HG02981 (cell line): ENCODE measurements around the gene KLHL33.

Experiments used
- ATAC-seq: cut with Tn5 transposase; IDR thresholded peaks from one replicate; pipeline ENCODE4 v1.9.1; 2021; ENCODE audit warnings: mild to moderate bottlenecking, moderate library complexity; ENCODE audit not compliant: unreplicated experiment

KLHL33 gene

GRCh38 chr14:20435582-20436362, at the start of gene KLHL33:
Gene KLHL33 (minus strand): TSS chr14:20436166. CDS start chr14:20435811, 355 bp downstream.
- ATAC-seq, result no peak

GRCh38 chr14:20482382-20482781, 46.4 kb upstream of the KLHL33 start:
- ATAC-seq, result no peak

- no peak for ATAC-seq
Observed at GRCh38 chr14:20478894-20479293, 42.9 kb upstream of the KLHL33 start.

- ATAC-seq, result no peak
Observed at GRCh38 chr14:20477211-20477876, 41.4 kb upstream of the KLHL33 start.

GRCh38 chr14:20476776-20477175, 40.8 kb upstream of the KLHL33 start:
- no peak for ATAC-seq

- ATAC-seq, result no peak
Observed at GRCh38 chr14:20472536-20473169, 36.7 kb upstream of the KLHL33 start.

DNA sequence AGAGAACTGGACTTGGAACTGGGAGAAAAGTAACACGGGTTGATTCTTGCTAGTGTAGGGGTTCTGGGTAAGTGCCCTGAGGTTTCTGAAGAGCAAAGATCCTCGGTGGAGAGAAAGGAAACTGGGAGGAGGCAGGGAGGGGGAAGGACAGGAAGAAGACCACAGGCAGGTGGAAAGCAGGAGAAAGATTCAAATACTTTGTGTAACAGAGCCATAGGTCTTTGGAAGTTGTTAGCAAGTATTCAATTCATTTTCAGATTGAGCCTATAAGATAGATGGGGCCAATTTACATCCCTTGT, 34.6 kb upstream of the KLHL33 start:
- no peak for ATAC-seq

DNA sequence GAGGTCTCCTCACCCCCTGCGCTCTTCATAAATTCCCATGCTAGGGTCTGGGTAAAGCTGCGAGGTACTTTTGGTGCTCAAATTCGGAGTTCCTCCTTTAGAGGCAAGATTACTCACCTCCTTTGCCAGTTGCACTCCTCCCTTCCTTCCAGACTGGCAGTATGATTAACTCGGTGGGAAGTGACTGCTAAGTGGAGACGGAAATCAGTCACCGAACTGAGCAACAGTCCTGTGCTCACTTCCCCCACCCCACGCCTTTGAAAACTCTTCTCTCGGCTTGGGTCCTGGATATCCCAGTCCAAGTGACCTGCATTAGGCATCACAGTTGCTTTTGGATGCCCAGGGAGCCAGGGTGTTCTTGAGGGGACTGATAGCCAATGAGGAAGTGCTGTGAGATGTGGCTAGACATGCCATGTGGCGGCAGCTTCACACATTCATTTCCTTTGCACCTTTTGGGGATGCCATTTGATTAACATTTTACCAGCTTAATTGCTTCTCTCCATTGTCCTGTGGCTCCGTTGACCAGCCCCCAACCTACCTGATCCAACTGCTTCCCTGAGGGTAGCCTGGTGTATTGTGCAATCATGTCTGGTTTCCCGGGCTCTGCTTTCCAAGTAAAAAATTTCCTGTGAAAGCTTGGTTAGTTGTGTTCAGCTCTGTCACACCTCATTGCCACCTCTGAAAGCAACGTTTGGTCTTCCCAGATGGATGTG, 34.1 kb upstream of the KLHL33 start:
- peak; percentile 30 for ATAC-seq

DNA sequence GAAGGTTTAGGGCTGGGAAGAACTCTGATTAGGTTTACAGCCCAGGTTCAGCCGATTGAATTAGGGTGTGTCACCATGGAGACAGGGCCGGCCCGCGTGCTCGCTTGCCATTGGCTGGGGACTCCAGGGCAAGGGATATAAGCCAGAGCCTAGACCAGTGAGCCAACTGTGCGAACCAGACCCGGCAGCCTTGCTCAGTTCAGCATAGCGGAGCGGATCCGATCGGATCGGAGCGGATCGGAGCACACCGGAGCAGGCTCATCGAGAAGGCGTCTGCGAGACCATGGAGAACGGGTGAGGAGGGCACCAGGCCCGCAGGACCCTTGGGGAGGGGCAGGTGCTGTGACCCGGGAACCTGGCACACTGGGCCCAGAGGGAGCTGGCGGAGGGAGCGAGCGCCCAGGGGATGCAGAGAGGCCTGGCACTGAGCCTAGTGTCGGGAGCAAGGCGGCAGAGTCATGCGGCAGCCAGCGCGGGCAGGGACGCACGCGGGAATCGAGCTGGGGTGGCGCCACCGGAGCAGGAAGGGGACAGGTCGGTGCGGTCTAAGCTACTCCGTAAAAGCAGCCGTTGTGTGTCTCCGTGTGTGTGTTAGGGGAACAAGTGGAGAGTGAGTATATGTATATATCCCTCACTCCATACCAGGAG, 33.4 kb upstream of the KLHL33 start, which contains the start of gene PNP:
Gene PNP (plus strand): TSS at position 165 of the 648 bp plus-strand sequence. CDS start 119 bp downstream, at position 284.
- peak; percentile 93 for ATAC-seq

DNA sequence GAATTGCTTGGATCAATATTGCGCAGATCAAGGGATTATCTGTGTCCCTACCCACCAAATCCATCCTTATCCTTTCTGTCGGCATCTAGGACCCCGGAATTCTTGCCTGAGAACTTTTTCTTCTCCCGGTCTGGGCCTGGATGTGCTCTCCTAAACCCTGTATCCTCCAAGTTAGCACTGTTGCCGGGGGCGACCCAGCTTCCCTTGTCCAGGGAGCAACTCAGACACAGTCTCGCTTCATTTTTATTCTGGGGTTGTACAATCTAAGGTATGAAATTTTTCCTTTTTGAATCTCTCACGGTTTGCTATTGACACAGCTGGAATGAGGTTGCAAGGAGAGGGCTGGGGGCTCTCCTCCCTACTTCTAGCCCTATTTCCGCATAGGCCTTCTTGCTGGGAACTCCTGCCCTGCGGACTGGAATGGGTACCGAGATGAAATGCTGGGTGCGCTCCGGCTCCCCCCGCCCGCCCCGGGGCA, 32.8 kb upstream of the KLHL33 start:
- no peak for ATAC-seq

- peak; percentile 91 for ATAC-seq
Observed at GRCh38 chr14:20461225-20462141, 25.5 kb upstream of the KLHL33 start, which contains the start of gene PIP4P1. Gene PIP4P1 (minus strand): TSS chr14:20461434. CDS start chr14:20461325, 109 bp downstream.

- peak; percentile 15 for ATAC-seq
Observed at GRCh38 chr14:20460458-20461224, 24.7 kb upstream of the KLHL33 start.

GRCh38 chr14:20458031-20458789, 22.2 kb upstream of the KLHL33 start:
- ATAC-seq, result no peak

GRCh38 chr14:20456971-20457370, 21.0 kb upstream of the KLHL33 start:
- no peak for ATAC-seq

- peak; percentile 45 for ATAC-seq
Observed at GRCh38 chr14:20455355-20456300, 19.7 kb upstream of the KLHL33 start.

DNA sequence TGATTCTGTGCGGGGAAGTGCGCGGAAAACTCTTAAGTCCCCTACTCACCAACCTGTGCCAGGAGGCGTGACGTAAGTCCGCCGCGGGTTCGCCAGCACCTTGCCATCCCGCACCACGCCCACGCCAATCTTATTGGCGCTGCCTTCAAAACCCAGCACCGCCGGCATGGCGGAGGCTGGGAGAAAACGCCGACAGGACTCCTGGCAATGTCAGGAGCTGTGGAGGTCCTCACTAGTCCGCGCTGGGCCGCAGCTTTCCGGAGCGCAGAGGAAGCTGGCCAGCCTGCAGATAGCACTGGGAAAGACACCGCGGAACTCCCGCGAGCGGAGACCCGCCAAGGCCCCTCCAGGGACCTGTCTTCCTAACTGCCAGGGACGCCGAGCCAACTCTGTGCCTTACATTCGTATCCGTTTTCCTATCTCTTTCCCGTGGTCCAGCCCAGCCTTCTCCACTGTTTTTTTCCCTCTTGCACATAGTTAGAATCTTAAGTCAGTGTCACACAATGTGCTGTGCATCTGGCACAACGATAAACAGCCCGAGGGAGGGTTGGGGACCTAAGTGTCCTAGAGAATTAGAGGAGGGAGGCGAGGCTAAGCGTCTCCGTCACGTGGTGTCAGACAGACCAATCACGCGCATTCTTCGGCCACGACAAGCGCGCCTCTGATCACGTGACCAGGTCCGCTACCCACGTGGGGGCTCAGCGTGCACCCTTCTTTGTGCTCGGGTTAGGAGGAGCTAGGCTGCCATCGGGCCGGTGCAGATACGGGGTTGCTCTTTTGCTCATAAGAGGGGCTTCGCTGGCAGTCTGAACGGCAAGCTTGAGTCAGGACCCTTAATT, 18.8 kb upstream of the KLHL33 start, which contains the start of the genes APEX1 and OSGEP:
Gene APEX1 (plus strand): TSS at position 711 of the 839 bp plus-strand sequence. CDS start 420 bp downstream, outside the sequence.
Gene OSGEP (minus strand): TSS at position 297 of the 839 bp plus-strand sequence. CDS start 129 bp downstream, at position 168.
- peak; percentile 85 for ATAC-seq
